Measurements from ENCODE around the gene SGMS1. TPM values are rescaled to one million over a fixed set of nuclear protein-coding genes. Genes with fewer than 3 reads are reported as not detected.
A peak's percentile ranks its signal among the peaks of the same experiment; 100 is the strongest.

Gene SGMS1
- total RNA-seq, 1 donor from 2014 or later: 14.2 TPM

DNA sequence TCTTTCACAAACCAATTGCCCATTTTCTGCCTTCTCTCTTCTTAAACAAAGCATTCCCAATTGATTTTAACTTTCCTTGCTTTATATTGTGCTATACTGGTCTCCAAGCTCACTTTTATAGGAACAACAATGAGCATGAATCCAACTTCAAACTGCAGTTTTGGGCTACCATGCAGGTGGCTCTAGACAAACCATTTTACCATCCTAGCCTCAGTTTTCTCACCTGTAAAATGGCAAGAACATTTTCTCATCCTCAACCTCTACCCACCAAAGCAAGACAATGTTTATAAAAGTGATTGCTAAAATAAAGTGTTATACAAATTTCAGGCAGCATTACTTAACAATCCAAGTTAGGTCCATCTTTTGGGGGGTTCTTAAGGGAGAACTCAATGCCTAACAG lies 305.6 kb downstream of the SGMS1 start:
- Mint-ChIP-seq H3K27me3 (no peaks in the 10 kb centered on the region), H3K9me3 (peaks cover 3% of the 10 kb centered on the region), H3K4me3 (no peak overlapping the region), H3K4me1 (peaks cover 22% of the 10 kb centered on the region), H3K36me3 (ENCODE audit: low read depth) (peaks cover 23% of the 10 kb centered on the region), H3K27ac (no peak overlapping the region)
- no peak for DNase-seq
- intact Hi-C loops (cut with micrococcal nuclease): no loop called here

GRCh38 chr10:50316695-50317648 lies 306.8 kb downstream of the SGMS1 start:
- Mint-ChIP-seq H3K27me3 (no peaks in the 10 kb centered on the region), H3K4me1 (peaks cover 23% of the 10 kb centered on the region), H3K27ac (no peak overlapping the region), H3K4me3 (no peak overlapping the region), H3K9me3 (peaks cover 9% of the 10 kb centered on the region), H3K36me3 (ENCODE audit: low read depth) (peaks cover 30% of the 10 kb centered on the region)
- intact Hi-C loops (cut with micrococcal nuclease): no loop called here
- no peak for DNase-seq

- H3K27me3 Mint-ChIP-seq: no peaks in the 10 kb centered on the region
- no peak overlapping the region for H3K27ac Mint-ChIP-seq
- no peak overlapping the region for H3K4me3 Mint-ChIP-seq
- peaks cover 18% of the 10 kb centered on the region for H3K4me1 Mint-ChIP-seq
- peaks cover 9% of the 10 kb centered on the region for H3K9me3 Mint-ChIP-seq
- peaks cover 32% of the 10 kb centered on the region for H3K36me3 Mint-ChIP-seq (ENCODE audit: low read depth)
- intact Hi-C loops (cut with micrococcal nuclease): no loop called here
- DNase-seq: no peak
These were observed 307.6 kb downstream of the SGMS1 start for GRCh38 chr10:50316174-50316573.

DNA sequence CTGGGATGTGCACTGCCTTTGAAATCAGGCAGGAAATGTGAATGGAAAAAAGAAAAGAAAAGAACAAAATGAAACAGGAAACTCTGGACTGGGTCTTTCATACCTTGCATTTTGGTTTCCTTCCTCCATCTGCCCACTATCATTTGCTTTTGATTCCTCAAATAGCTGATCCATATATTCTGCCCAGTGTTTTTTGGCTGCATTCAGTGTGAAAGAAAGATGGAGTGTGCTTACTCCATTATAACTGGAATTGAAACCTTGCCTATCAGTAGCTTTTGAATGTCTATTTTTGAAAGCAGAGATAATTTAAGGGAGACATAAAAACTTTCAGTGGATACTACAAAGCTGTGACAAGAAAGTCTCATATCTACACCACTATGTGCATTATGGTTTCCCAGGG lies 308.3 kb downstream of the SGMS1 start:
- intact Hi-C loops (cut with micrococcal nuclease): no loop called here
- Mint-ChIP-seq H3K27ac (no peak overlapping the region), H3K9me3 (peaks cover 13% of the 10 kb centered on the region), H3K27me3 (no peaks in the 10 kb centered on the region), H3K36me3 (ENCODE audit: low read depth) (peaks cover 36% of the 10 kb centered on the region), H3K4me1 (peaks cover 17% of the 10 kb centered on the region), H3K4me3 (no peak overlapping the region)
- DNase-seq: no peak

GRCh38 chr10:50314169-50315071 lies 309.3 kb downstream of the SGMS1 start:
- Mint-ChIP-seq H3K27me3 (no peaks in the 10 kb centered on the region), H3K36me3 (ENCODE audit: low read depth) (peaks cover 33% of the 10 kb centered on the region), H3K9me3 (peaks cover 10% of the 10 kb centered on the region), H3K4me1 (peaks cover 17% of the 10 kb centered on the region), H3K4me3 (no peak overlapping the region), H3K27ac (no peak overlapping the region)
- DNase-seq: no peak
- intact Hi-C loops (cut with micrococcal nuclease): no loop called here

GRCh38 chr10:50312464-50313437 lies 311.0 kb downstream of the SGMS1 start:
- DNase-seq: no peak
- Mint-ChIP-seq H3K27ac (no peak overlapping the region), H3K4me1 (peaks cover 17% of the 10 kb centered on the region), H3K4me3 (no peak overlapping the region), H3K36me3 (ENCODE audit: low read depth) (peaks cover 27% of the 10 kb centered on the region), H3K27me3 (no peaks in the 10 kb centered on the region), H3K9me3 (peaks cover 10% of the 10 kb centered on the region)
- intact Hi-C loops (cut with micrococcal nuclease): no loop called here

GRCh38 chr10:50310560-50311174 lies 313.1 kb downstream of the SGMS1 start:
- H3K9me3 Mint-ChIP-seq: peaks cover 10% of the 10 kb centered on the region
- peak; percentile 66 for DNase-seq
- peaks cover 30% of the 10 kb centered on the region for H3K36me3 Mint-ChIP-seq (ENCODE audit: low read depth)
- peaks cover 16% of the 10 kb centered on the region for H3K4me1 Mint-ChIP-seq
- H3K27me3 Mint-ChIP-seq: no peaks in the 10 kb centered on the region
- no peak overlapping the region for H3K27ac Mint-ChIP-seq
- intact Hi-C loops (cut with micrococcal nuclease): no loop called here
- H3K4me3 Mint-ChIP-seq: no peak overlapping the region

DNA sequence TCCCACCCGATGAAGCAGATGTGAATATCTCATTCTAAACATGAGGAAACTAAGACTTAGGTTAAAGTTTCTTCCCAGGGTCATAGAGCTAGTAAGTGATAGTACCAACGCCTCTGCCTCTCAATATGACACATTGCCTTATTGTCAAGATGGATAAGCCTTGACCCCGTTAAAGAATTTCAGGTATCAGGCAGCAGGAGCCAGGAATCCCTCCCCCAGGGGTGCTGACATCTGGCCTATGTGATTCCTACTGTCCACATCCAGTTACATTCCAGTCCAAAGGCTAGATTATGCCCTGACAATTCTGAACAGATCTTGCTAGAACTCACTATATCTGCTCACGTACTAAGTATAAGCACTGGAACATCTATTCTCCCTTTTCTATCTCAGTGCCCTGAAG lies 314.4 kb downstream of the SGMS1 start:
- no peak overlapping the region for H3K27ac Mint-ChIP-seq
- intact Hi-C loops (cut with micrococcal nuclease): no loop called here
- peaks cover 9% of the 10 kb centered on the region for H3K4me1 Mint-ChIP-seq
- no peak overlapping the region for H3K4me3 Mint-ChIP-seq
- H3K27me3 Mint-ChIP-seq: no peaks in the 10 kb centered on the region
- H3K9me3 Mint-ChIP-seq: peaks cover 10% of the 10 kb centered on the region
- DNase-seq: no peak
- H3K36me3 Mint-ChIP-seq (ENCODE audit: low read depth): peaks cover 27% of the 10 kb centered on the region

DNA sequence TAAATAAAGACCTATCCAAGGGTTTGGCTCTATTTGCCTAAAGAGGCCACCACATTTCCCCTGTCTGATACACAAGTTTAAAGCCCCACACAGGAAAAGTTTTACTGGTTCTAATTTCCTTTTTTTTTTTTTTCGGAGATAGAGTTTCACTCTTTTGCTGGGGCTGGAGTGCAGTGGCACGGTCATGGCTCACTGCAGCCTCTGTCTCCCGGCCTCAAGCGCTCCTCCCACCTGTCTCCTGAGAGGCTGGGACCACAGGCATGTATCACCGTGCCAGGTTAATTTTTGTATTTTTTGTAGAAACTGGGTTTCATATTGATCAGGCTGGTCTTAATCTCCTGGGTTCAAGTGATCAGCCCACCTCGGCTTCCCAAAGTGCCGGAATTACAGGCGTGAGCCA lies 319.1 kb downstream of the SGMS1 start:
- Mint-ChIP-seq H3K27me3 (no peaks in the 10 kb centered on the region), H3K36me3 (ENCODE audit: low read depth) (peaks cover 7% of the 10 kb centered on the region), H3K27ac (no peak overlapping the region), H3K9me3 (peaks cover 3% of the 10 kb centered on the region), H3K4me1 (no peaks in the 10 kb centered on the region), H3K4me3 (no peak overlapping the region)
- DNase-seq: no peak
- intact Hi-C loops (cut with micrococcal nuclease): no loop called here

- Mint-ChIP-seq H3K27ac (no peak overlapping the region), H3K27me3 (no peaks in the 10 kb centered on the region), H3K4me1 (no peaks in the 10 kb centered on the region), H3K4me3 (no peak overlapping the region), H3K9me3 (peaks cover 7% of the 10 kb centered on the region), H3K36me3 (ENCODE audit: low read depth) (no peaks in the 10 kb centered on the region)
- intact Hi-C loops (cut with micrococcal nuclease): no loop called here
- DNase-seq: no peak
These were observed 323.6 kb downstream of the SGMS1 start for GRCh38 chr10:50299948-50300669.

GRCh38 chr10:50295367-50295766 lies 328.4 kb downstream of the SGMS1 start:
- Mint-ChIP-seq H3K4me3 (no peak overlapping the region), H3K27ac (no peak overlapping the region), H3K4me1 (no peaks in the 10 kb centered on the region), H3K9me3 (peaks cover 7% of the 10 kb centered on the region), H3K36me3 (ENCODE audit: low read depth) (no peaks in the 10 kb centered on the region), H3K27me3 (no peaks in the 10 kb centered on the region)
- DNase-seq: no peak
- intact Hi-C loops (cut with micrococcal nuclease): no loop called here

GRCh38 chr10:50294582-50294981 lies 329.2 kb downstream of the SGMS1 start:
- intact Hi-C loops (cut with micrococcal nuclease): no loop called here
- H3K36me3 Mint-ChIP-seq (ENCODE audit: low read depth): no peaks in the 10 kb centered on the region

More at GRCh38 chr10:50294582-50294981, 329.2 kb downstream of the SGMS1 start:
- Mint-ChIP-seq H3K4me3 (no peak overlapping the region), H3K27me3 (no peaks in the 10 kb centered on the region), H3K9me3 (peaks cover 4% of the 10 kb centered on the region), H3K27ac (no peak overlapping the region), H3K4me1 (no peaks in the 10 kb centered on the region)
- DNase-seq: no peak

Measured in activated CD4-positive, alpha-beta T cell treated with anti-CD3 and anti-CD28 coated beads, Interleukin-2, amount 10 ng/mL, durations not matched to agents 24 days and 14 days (primary cell).